ENCODE results near the gene PEAK3.

The PEAK3 gene

DNA sequence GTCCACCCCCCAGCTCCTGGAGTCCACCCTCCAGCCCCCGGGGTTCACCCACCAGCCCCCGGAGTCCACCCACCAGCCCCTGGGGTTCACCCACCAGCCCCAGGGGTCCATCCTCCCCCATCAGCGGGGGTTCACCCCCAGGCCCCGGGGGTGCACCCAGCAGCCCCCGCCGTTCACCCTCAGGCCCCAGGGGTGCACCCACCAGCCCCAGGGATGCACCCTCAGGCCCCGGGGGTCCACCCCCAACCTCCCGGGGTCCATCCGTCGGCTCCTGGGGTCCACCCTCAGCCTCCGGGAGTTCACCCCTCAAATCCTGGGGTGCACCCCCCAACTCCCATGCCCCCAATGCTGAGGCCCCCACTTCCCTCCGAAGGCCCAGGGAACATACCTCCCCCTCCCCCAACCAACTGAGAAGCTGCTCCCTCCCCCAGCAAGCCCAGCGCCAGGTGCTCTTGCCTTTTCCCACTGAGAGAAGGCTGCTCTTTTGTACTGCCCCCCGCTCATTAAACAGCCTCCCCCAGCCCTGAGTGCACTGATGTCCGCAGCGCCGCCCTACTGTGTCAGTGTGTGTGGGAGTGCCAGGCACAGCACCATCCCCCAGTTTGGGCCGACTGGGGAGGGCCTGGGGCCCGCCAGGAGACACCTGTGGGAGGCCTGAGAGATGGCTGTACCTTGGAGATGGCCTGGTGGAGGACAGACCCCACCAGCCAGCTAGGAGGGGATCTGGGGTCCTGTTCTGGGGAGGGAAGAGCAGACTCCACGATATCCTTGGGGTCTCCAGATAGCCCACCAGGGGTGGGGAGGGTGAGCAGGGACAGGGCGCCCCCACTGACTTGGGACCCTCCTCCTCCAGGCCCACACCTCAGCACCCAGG, 33.6 kb downstream of the PEAK3 start:
- ChIA-PET POLR2A (interaction anchor here (1.0 to 1.6 kb wide), 3 partner anchors 9 to 54 kb away, joined by 4 to 7 read pairs (median 5); no protein-coding TSS in a partner anchor), CTCF (interaction anchor here (0.7 to 7.5 kb wide), 2 partner anchors 8 to 46 kb away, joined by 4 to 52 read pairs; no protein-coding TSS in a partner anchor)
- peaks cover 0 to 46% (median 7%) of the 10 kb centered on the region in 5 experiments for H3K27me3 ChIP-seq (replicated peaks in 2 of 5; ENCODE audit: control insufficient read depth in 4 of 5, insufficient read depth in 5 of 5, low read length in 4 of 5)
- no peak overlapping the region for H3K4me3 ChIP-seq (ENCODE audit: control insufficient read depth in 1 of 7, extremely low read depth in 1 of 7, insufficient read depth in 4 of 7, low read depth in 2 of 7, low read length in 6 of 7)
- H3K4me1 ChIP-seq (ENCODE audit: control extremely low read depth in 1 of 4, control insufficient read depth in 4 of 4, insufficient read depth in 4 of 4, low read length in 3 of 4) = peaks cover 0 to 38% (median 30%) of the 10 kb centered on the region in 4 experiments
- no peak overlapping the region for H3K27ac ChIP-seq (ENCODE audit: insufficient read depth in 1 of 2, low read depth in 1 of 2, low read length in 2 of 2, poor library complexity in 1 of 2, severe bottlenecking in 2 of 2)
- no peaks in the 10 kb centered on the region for H3K9me3 ChIP-seq (ENCODE audit: control extremely low read depth in 1 of 5, control insufficient read depth in 4 of 5, insufficient read depth in 2 of 5, low read depth in 1 of 5, low read length in 4 of 5)
- 96% methylated on average over 8 of the region's 21 CpGs for WGBS (ENCODE audit: insufficient coverage)
- H3K36me3 ChIP-seq (ENCODE audit: control insufficient read depth in 4 of 4, insufficient read depth in 4 of 4, low read length in 3 of 4) = peaks cover 5 to 61% (median 44%) of the 10 kb centered on the region in 4 experiments
- no peak for DNase-seq

DNA sequence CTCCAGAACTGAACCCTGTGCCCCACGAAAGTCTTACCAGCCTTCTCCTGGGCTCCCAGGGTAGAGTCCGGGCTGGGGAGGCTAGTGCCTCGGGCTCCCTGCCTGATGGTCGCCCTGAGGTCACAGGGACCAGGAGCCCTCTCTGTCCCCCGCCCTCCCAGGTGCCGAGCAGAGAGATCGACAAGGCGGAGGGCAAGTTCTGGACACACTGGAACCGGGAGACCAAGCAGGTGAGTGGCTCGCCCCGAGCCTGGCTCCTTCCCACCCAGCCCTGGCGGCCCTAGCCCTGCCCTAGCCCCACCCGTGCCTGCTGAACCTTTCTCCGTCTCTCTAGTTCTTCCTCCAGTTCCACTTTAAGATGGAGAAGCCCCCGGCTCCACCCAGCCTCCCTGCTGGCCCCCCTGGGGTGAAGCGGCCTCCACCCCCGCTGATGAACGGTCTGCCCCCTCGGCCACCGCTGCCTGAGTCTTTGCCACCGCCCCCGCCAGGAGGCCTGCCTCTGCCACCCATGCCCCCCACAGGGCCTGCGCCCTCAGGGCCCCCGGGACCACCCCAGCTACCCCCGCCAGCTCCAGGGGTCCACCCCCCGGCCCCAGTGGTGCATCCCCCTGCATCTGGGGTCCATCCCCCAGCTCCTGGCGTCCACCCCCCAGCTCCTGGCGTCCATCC, 34.4 kb downstream of the PEAK3 start:
- no peak for DNase-seq
- peaks cover 0 to 32% (median 23%) of the 10 kb centered on the region in 4 experiments for H3K4me1 ChIP-seq (ENCODE audit: control extremely low read depth in 1 of 4, control insufficient read depth in 4 of 4, insufficient read depth in 4 of 4, low read length in 3 of 4)
- WGBS (ENCODE audit: insufficient coverage) = 99% methylated on average over 14 of the region's 28 CpGs
- peaks cover 0 to 38% (median 7%) of the 10 kb centered on the region in 5 experiments for H3K27me3 ChIP-seq (replicated peaks in 2 of 5; ENCODE audit: control insufficient read depth in 4 of 5, insufficient read depth in 5 of 5, low read length in 4 of 5)
- H3K27ac ChIP-seq (ENCODE audit: insufficient read depth in 1 of 2, low read depth in 1 of 2, low read length in 2 of 2, poor library complexity in 1 of 2, severe bottlenecking in 2 of 2) = no peak overlapping the region
- no peak overlapping the region for H3K4me3 ChIP-seq (ENCODE audit: control insufficient read depth in 1 of 7, extremely low read depth in 1 of 7, insufficient read depth in 4 of 7, low read depth in 2 of 7, low read length in 6 of 7)
- ChIA-PET CTCF (interaction anchor here (7.5 kb wide), 1 partner anchor 7 kb away, joined by 52 read pairs; no protein-coding TSS in a partner anchor), POLR2A (no interaction called here)
- peaks cover 6 to 69% (median 47%) of the 10 kb centered on the region in 4 experiments for H3K36me3 ChIP-seq (ENCODE audit: control insufficient read depth in 4 of 4, insufficient read depth in 4 of 4, low read length in 3 of 4)
- H3K9me3 ChIP-seq (ENCODE audit: control extremely low read depth in 1 of 5, control insufficient read depth in 4 of 5, insufficient read depth in 2 of 5, low read depth in 1 of 5, low read length in 4 of 5) = no peaks in the 10 kb centered on the region

DNA sequence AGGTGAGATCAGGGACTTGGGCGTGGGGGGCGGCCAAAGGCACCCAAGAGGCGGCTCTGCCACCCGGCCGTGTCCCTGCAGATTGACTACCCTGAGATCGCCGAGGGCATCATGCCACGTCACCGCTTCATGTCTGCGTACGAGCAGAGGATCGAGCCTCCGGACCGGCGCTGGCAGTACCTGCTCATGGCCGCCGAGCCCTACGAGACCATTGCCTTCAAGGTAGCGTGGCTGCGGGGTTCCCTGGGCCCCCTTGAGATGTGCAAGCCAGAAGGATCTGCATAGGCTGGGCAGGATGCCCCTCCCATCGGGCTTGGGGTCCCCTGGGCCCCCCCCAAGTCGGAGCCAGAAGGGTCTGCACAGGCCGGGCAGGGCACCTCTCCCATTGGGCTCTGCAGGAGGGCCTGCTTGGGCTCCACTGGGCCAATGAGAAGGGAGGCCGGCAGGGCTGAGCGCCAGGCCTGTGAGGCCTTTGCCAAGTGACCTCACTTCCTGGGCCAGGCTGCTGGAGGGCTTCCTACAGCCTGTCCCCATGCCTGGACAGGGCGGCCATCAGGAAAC, 35.1 kb downstream of the PEAK3 start:
- Histone ChIP-seq H3K9me3 (ENCODE audit: control extremely low read depth in 1 of 5, control insufficient read depth in 4 of 5, insufficient read depth in 2 of 5, low read depth in 1 of 5, low read length in 4 of 5) (no peaks in the 10 kb centered on the region), H3K4me1 (ENCODE audit: control extremely low read depth in 1 of 4, control insufficient read depth in 4 of 4, insufficient read depth in 4 of 4, low read length in 3 of 4) (peaks cover 0 to 31% (median 21%) of the 10 kb centered on the region in 4 experiments), H3K27ac (ENCODE audit: insufficient read depth in 1 of 2, low read depth in 1 of 2, low read length in 2 of 2, poor library complexity in 1 of 2, severe bottlenecking in 2 of 2) (no peak overlapping the region), H3K4me3 (ENCODE audit: control insufficient read depth in 1 of 7, extremely low read depth in 1 of 7, insufficient read depth in 4 of 7, low read depth in 2 of 7, low read length in 6 of 7) (no peak overlapping the region), H3K27me3 (replicated peaks in 2 of 5; ENCODE audit: control insufficient read depth in 4 of 5, insufficient read depth in 5 of 5, low read length in 4 of 5) (peaks cover 0 to 31% (median 3%) of the 10 kb centered on the region in 5 experiments), H3K36me3 (ENCODE audit: control insufficient read depth in 4 of 4, insufficient read depth in 4 of 4, low read length in 3 of 4) (peaks cover 7 to 75% (median 48%) of the 10 kb centered on the region in 4 experiments)
- ChIA-PET CTCF (no interaction called here), POLR2A (no interaction called here)
- WGBS (ENCODE audit: insufficient coverage) = 95% methylated on average over 26 of the region's 26 CpGs
- DNase-seq = no peak

DNA sequence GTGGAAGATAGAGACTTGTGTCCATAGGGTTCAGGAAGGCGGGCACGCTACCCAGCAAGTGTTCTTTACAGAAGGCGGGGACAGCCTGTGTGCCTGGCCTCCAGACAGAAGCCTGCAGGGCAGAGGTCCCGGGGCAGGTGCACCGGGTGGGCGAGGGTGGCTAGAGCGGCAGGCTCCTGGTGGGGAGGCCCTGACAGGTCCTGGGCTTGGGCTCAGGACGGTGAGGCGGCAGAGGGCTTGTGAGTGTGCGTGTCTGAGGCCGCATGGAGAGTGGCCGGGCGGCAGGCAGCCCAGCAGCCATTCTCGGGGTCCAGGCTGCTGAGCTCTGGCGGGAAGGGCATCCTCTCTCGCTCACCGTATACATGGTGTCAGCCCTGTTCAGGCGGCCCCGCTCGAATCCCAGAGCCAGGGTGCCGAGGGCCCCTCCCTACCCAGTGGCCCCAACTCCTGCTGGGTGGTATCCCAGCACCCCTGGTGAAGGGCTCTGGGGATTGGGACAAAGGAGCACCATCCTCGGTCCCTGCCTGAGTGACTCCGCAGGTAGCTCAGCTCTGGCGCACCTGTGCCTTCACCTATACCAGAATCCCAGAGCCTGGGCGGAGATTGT, 35.9 kb downstream of the PEAK3 start:
- no peak overlapping the region for H3K27ac ChIP-seq (ENCODE audit: insufficient read depth in 1 of 2, low read depth in 1 of 2, low read length in 2 of 2, poor library complexity in 1 of 2, severe bottlenecking in 2 of 2)
- ChIA-PET CTCF (interaction anchor here (1.4 kb wide), 1 partner anchor 28 kb away, joined by 4 read pairs; no protein-coding TSS in a partner anchor), POLR2A (no interaction called here)
- H3K36me3 ChIP-seq (ENCODE audit: control insufficient read depth in 4 of 4, insufficient read depth in 4 of 4, low read length in 3 of 4) = peaks cover 7 to 83% (median 49%) of the 10 kb centered on the region in 4 experiments
- peaks cover 0 to 29% (median 20%) of the 10 kb centered on the region in 4 experiments for H3K4me1 ChIP-seq (ENCODE audit: control extremely low read depth in 1 of 4, control insufficient read depth in 4 of 4, insufficient read depth in 4 of 4, low read length in 3 of 4)
- peaks cover 0 to 23% (median 0%) of the 10 kb centered on the region in 5 experiments for H3K27me3 ChIP-seq (replicated peaks in 2 of 5; ENCODE audit: control insufficient read depth in 4 of 5, insufficient read depth in 5 of 5, low read length in 4 of 5)
- no peaks in the 10 kb centered on the region for H3K9me3 ChIP-seq (ENCODE audit: control extremely low read depth in 1 of 5, control insufficient read depth in 4 of 5, insufficient read depth in 2 of 5, low read depth in 1 of 5, low read length in 4 of 5)
- no peak for DNase-seq
- 93% methylated on average over 24 of the region's 25 CpGs for WGBS (ENCODE audit: insufficient coverage)
- no peak overlapping the region for H3K4me3 ChIP-seq (ENCODE audit: control insufficient read depth in 1 of 7, extremely low read depth in 1 of 7, insufficient read depth in 4 of 7, low read depth in 2 of 7, low read length in 6 of 7)

DNA sequence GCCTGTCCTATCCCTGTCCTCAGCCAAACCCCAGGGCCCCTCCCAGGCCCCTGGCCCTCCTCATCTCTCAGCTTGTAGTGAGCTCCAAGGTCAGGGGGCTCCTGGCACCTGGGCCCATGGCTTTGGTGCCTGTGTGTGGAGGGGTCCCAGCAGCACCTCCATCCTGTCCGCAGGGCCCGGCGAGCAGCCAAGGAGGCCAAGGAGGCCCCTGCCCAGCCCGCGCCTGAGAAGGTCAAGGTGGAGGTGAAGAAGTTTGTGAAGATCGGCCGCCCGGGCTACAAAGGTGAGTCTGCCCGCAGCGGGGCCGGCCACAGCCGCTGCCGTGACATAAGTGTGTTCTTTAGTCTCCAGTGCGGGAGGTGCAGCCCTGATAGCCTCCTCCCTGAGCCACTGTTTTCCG, 36.7 kb downstream of the PEAK3 start:
- Histone ChIP-seq H3K27me3 (replicated peaks in 2 of 5; ENCODE audit: control insufficient read depth in 4 of 5, insufficient read depth in 5 of 5, low read length in 4 of 5) (peaks cover 0 to 15% (median 0%) of the 10 kb centered on the region in 5 experiments), H3K4me3 (ENCODE audit: control insufficient read depth in 1 of 7, extremely low read depth in 1 of 7, insufficient read depth in 4 of 7, low read depth in 2 of 7, low read length in 6 of 7) (no peak overlapping the region), H3K36me3 (ENCODE audit: control insufficient read depth in 4 of 4, insufficient read depth in 4 of 4, low read length in 3 of 4) (peaks cover 7 to 90% (median 50%) of the 10 kb centered on the region in 4 experiments), H3K4me1 (ENCODE audit: control extremely low read depth in 1 of 4, control insufficient read depth in 4 of 4, insufficient read depth in 4 of 4, low read length in 3 of 4) (peaks cover 0 to 29% (median 23%) of the 10 kb centered on the region in 4 experiments), H3K9me3 (ENCODE audit: control extremely low read depth in 1 of 5, control insufficient read depth in 4 of 5, insufficient read depth in 2 of 5, low read depth in 1 of 5, low read length in 4 of 5) (no peaks in the 10 kb centered on the region), H3K27ac (ENCODE audit: insufficient read depth in 1 of 2, low read depth in 1 of 2, low read length in 2 of 2, poor library complexity in 1 of 2, severe bottlenecking in 2 of 2) (no peak overlapping the region)
- 99% methylated on average over 15 of the region's 15 CpGs for WGBS (ENCODE audit: insufficient coverage)
- no peak for DNase-seq
- CTCF ChIA-PET = interaction anchor here (1.4 to 1.6 kb wide), 2 partner anchors 14 to 28 kb away, joined by 4 read pairs; no protein-coding TSS in a partner anchor
- POLR2A ChIA-PET = no interaction called here

DNA sequence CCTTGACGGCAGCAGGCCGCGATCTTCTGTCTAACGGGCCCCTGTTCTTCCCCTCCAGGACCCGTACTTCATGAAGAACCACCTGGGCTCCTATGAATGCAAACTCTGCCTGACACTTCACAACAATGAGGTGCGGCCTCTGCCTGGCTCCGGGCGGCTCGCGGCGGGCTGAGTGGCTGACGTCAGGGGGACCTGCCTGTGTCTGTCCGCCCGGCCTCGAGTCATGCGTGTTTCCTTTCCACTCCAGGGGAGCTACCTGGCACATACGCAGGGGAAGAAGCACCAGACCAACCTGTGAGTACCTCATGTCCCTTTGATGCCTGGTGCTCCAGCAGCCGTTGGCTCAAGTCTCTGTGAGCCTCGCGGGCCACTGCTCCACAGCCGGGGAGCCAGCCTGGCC, 37.5 kb downstream of the PEAK3 start:
- no peak for DNase-seq
- CTCF ChIA-PET = interaction anchor here (1.6 to 8.1 kb wide), 2 partner anchors 7 to 15 kb away, joined by 4 to 52 read pairs; partner anchors contain the start of gene AMH
- Histone ChIP-seq H3K27ac (ENCODE audit: insufficient read depth in 1 of 2, low read depth in 1 of 2, low read length in 2 of 2, poor library complexity in 1 of 2, severe bottlenecking in 2 of 2) (no peak overlapping the region), H3K4me3 (ENCODE audit: control insufficient read depth in 1 of 7, extremely low read depth in 1 of 7, insufficient read depth in 4 of 7, low read depth in 2 of 7, low read length in 6 of 7) (no peak overlapping the region), H3K27me3 (replicated peaks in 2 of 5; ENCODE audit: control insufficient read depth in 4 of 5, insufficient read depth in 5 of 5, low read length in 4 of 5) (peaks cover 0 to 7% (median 0%) of the 10 kb centered on the region in 5 experiments), H3K36me3 (ENCODE audit: control insufficient read depth in 4 of 4, insufficient read depth in 4 of 4, low read length in 3 of 4) (peaks cover 7 to 89% (median 50%) of the 10 kb centered on the region in 4 experiments), H3K4me1 (ENCODE audit: control extremely low read depth in 1 of 4, control insufficient read depth in 4 of 4, insufficient read depth in 4 of 4, low read length in 3 of 4) (peaks cover 0 to 32% (median 28%) of the 10 kb centered on the region in 4 experiments), H3K9me3 (ENCODE audit: control extremely low read depth in 1 of 5, control insufficient read depth in 4 of 5, insufficient read depth in 2 of 5, low read depth in 1 of 5, low read length in 4 of 5) (no peaks in the 10 kb centered on the region)
- 93% methylated on average over 21 of the region's 21 CpGs for WGBS (ENCODE audit: insufficient coverage)
- POLR2A ChIA-PET = interaction anchor here (0.5 kb wide), 1 partner anchor 348 kb away, joined by 4 read pairs; no protein-coding TSS in a partner anchor

All from common myeloid progenitor, CD34-positive (primary cell).